Astrocyte of the cerebellum (primary cell): Measurements from ENCODE around the gene FOXG1.
A peak's percentile ranks its signal among the peaks of the same experiment; 100 is the strongest.

ENCODE experiments used
- DNase-seq: peaks from one replicate; pipeline ENCODE4 v3.0.0-alpha.2; 2011; ENCODE audit warnings: low read depth
- H3K4me3 ChIP-seq: 2 replicates; pipeline ENCODE4 v1.5.1; 2011; ENCODE audit warnings: mild to moderate bottlenecking, low read depth, low read length, moderate library complexity
- CTCF ChIP-seq: IDR thresholded peaks from 2 replicates; pipeline ENCODE4 v1.5.1; 2012; ENCODE audit warnings: low read length, low read depth, moderate library complexity, mild to moderate bottlenecking; ENCODE audit errors: missing control alignments
- in situ Hi-C: cut with HindIII; loops from 2 replicates; pipeline ENCODE4 v1.10.0; 2017; ENCODE audit warnings: low sequenced_read_pairs

FOXG1 gene

GRCh38 chr14:28774764-28775735 lies 8.5 kb downstream of the FOXG1 start:
- no peak for DNase-seq
- peak overlapping the region; percentile 52 for H3K4me3 ChIP-seq
- in situ Hi-C loops = loop anchor here (25.0 kb wide), 1 partner anchor 462 kb away; no protein-coding TSS in a partner anchor
- TF ChIP-seq CTCF = no peak

- no peak for TF ChIP-seq CTCF
- in situ Hi-C loops = loop anchor here (25.0 kb wide), 1 partner anchor 461 kb away; no protein-coding TSS in a partner anchor
- no peak for DNase-seq
- H3K4me3 ChIP-seq = no peak overlapping the region
These were observed 10.1 kb downstream of the FOXG1 start for GRCh38 chr14:28776482-28777266.

GRCh38 chr14:28777471-28778137 lies 11.0 kb downstream of the FOXG1 start:
- DNase-seq = no peak
- peak overlapping the region; percentile 13 for H3K4me3 ChIP-seq
- no peak for TF ChIP-seq CTCF
- in situ Hi-C loops = loop anchor here (25.0 kb wide), 1 partner anchor 460 kb away; no protein-coding TSS in a partner anchor

- H3K4me3 ChIP-seq = peak overlapping the region; percentile 13
- TF ChIP-seq CTCF = no peak
- in situ Hi-C loops = loop anchor here (25.0 kb wide), 1 partner anchor 459 kb away; no protein-coding TSS in a partner anchor
- DNase-seq = no peak
These were observed 11.8 kb downstream of the FOXG1 start for GRCh38 chr14:28778138-28779117.

- in situ Hi-C loops = loop anchor here (25.0 kb wide), 1 partner anchor 458 kb away; no protein-coding TSS in a partner anchor
- DNase-seq = no peak
- no peak for TF ChIP-seq CTCF
- no peak overlapping the region for H3K4me3 ChIP-seq
These were observed 12.9 kb downstream of the FOXG1 start for GRCh38 chr14:28779456-28779855.
